ENCODE results near the gene TUT4. TPM values are rescaled to one million over a fixed set of nuclear protein-coding genes. Genes with fewer than 3 reads are reported as not detected.

TUT4 gene
- total and polyA plus RNA-seq, 2 experiments from 2014 or later = 69.9 to 116 TPM

DNA sequence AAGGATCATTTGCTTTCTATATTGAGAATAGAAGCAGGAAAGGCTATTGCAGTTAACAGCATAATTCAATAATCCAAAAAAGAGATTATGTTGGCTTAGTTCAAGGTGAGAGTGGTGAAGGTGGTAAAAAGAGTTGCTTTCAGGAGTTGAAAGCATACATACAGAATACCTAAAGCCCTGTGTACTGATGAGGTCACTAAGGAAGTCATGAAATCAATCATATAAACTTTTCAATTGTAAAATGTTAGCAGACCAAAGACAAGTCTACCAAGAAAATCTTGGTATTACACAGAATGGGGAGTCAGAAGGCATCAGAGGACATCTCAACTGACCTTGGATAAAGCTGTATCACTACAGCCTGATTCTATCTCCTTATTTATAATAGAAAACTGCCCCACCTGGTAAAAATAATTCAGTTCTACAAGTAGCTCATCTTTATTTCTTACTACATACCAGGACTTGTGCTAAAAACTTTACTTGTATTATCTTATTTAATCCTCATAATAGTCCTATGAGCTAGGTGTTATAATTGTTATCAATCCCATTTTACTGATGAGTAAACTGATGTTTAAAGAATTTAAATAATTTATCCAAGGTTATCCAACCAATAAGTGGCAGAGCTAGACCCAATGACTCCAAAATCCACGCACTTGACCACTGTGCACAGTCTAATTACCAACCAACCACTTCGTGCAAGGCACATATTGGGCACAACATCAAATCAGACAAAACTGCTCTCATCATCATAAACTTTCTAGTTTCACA, 40.9 kb downstream of the TUT4 start:
- Mint-ChIP-seq H3K27ac (no peak overlapping the region), H3K4me1 (no peaks in the 10 kb centered on the region), H3K4me3 (no peak overlapping the region), H3K27me3 (ENCODE audit: insufficient read depth, low read depth, poor library complexity) (no peaks in the 10 kb centered on the region), H3K36me3 (ENCODE audit: low read depth) (no peaks in the 10 kb centered on the region; the same call in 2 of the 3 replicates), H3K9me3 (no peaks in the 10 kb centered on the region)
- no peaks in the 10 kb centered on the region for H3K27me3 ChIP-seq (ENCODE audit: insufficient read depth)
- no peak overlapping the region for H3K4me2 ChIP-seq
- no peaks in the 10 kb centered on the region for H3F3A ChIP-seq (replicated peaks; ENCODE audit: low read depth)
- ATAC-seq (no peak), DNase-seq (ENCODE audit: low spot score) (no peak)
- H3K27ac ChIP-seq (ENCODE audit: low read depth) = no peak overlapping the region
- H3K4me1 ChIP-seq (ENCODE audit: insufficient read depth) = no peaks in the 10 kb centered on the region
- H4K20me1 ChIP-seq (replicated peaks; ENCODE audit: insufficient read depth) = no peaks in the 10 kb centered on the region; the same call in 1 of the 2 replicates
- 0 out of 2 replicates have a peak, but pooled peaks cover 8% of the 10 kb centered on the region for H3K79me2 ChIP-seq (replicated peaks; ENCODE audit: insufficient read depth)
- H3K36me3 ChIP-seq (ENCODE audit: insufficient read depth) = peaks cover 5% of the 10 kb centered on the region; the same call in 1 of the 2 replicates
- H2AFZ ChIP-seq = no peak overlapping the region
- TF ChIP-seq POLR2AphosphoS5 (IDR thresholded peaks at IDR 0.05; ENCODE audit: low read depth) = no peak
- TF ChIP-seq EZH2 (IDR thresholded peaks at IDR 0.05; ENCODE audit: low read depth, unreplicated experiment) = no peak
- TF ChIP-seq, protein P1, sequence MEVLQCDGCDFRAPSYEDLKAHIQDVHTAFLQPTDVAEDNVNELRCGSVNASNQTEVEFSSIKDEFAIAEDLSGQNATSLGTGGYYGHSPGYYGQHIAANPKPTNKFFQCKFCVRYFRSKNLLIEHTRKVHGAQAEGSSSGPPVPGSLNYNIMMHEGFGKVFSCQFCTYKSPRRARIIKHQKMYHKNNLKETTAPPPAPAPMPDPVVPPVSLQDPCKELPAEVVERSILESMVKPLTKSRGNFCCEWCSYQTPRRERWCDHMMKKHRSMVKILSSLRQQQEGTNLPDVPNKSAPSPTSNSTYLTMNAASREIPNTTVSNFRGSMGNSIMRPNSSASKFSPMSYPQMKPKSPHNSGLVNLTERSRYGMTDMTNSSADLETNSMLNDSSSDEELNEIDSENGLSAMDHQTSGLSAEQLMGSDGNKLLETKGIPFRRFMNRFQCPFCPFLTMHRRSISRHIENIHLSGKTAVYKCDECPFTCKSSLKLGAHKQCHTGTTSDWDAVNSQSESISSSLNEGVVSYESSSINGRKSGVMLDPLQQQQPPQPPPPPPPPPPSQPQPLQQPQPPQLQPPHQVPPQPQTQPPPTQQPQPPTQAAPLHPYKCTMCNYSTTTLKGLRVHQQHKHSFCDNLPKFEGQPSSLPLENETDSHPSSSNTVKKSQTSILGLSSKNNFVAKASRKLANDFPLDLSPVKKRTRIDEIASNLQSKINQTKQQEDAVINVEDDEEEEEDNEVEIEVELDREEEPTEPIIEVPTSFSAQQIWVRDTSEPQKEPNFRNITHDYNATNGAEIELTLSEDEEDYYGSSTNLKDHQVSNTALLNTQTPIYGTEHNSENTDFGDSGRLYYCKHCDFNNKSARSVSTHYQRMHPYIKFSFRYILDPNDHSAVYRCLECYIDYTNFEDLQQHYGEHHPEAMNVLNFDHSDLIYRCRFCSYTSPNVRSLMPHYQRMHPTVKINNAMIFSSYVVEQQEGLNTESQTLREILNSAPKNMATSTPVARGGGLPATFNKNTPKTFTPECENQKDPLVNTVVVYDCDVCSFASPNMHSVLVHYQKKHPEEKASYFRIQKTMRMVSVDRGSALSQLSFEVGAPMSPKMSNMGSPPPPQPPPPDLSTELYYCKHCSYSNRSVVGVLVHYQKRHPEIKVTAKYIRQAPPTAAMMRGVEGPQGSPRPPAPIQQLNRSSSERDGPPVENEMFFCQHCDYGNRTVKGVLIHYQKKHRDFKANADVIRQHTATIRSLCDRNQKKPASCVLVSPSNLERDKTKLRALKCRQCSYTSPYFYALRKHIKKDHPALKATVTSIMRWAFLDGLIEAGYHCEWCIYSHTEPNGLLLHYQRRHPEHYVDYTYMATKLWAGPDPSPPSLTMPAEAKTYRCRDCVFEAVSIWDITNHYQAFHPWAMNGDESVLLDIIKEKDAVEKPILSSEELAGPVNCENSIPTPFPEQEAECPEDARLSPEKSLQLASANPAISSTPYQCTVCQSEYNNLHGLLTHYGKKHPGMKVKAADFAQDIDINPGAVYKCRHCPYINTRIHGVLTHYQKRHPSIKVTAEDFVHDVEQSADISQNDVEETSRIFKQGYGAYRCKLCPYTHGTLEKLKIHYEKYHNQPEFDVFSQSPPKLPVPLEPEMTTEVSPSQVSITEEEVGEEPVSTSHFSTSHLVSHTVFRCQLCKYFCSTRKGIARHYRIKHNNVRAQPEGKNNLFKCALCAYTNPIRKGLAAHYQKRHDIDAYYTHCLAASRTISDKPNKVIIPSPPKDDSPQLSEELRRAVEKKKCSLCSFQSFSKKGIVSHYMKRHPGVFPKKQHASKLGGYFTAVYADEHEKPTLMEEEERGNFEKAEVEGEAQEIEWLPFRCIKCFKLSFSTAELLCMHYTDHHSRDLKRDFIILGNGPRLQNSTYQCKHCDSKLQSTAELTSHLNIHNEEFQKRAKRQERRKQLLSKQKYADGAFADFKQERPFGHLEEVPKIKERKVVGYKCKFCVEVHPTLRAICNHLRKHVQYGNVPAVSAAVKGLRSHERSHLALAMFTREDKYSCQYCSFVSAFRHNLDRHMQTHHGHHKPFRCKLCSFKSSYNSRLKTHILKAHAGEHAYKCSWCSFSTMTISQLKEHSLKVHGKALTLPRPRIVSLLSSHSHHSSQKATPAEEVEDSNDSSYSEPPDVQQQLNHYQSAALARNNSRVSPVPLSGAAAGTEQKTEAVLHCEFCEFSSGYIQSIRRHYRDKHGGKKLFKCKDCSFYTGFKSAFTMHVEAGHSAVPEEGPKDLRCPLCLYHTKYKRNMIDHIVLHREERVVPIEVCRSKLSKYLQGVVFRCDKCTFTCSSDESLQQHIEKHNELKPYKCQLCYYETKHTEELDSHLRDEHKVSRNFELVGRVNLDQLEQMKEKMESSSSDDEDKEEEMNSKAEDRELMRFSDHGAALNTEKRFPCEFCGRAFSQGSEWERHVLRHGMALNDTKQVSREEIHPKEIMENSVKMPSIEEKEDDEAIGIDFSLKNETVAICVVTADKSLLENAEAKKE (CRISPR knock-in tag; IDR thresholded peaks at IDR 0.05) = no peak
- no peak for TF ChIP-seq EZH2phosphoT487 (IDR thresholded peaks at IDR 0.05; ENCODE audit: unreplicated experiment)
- TF ChIP-seq, protein P2, sequence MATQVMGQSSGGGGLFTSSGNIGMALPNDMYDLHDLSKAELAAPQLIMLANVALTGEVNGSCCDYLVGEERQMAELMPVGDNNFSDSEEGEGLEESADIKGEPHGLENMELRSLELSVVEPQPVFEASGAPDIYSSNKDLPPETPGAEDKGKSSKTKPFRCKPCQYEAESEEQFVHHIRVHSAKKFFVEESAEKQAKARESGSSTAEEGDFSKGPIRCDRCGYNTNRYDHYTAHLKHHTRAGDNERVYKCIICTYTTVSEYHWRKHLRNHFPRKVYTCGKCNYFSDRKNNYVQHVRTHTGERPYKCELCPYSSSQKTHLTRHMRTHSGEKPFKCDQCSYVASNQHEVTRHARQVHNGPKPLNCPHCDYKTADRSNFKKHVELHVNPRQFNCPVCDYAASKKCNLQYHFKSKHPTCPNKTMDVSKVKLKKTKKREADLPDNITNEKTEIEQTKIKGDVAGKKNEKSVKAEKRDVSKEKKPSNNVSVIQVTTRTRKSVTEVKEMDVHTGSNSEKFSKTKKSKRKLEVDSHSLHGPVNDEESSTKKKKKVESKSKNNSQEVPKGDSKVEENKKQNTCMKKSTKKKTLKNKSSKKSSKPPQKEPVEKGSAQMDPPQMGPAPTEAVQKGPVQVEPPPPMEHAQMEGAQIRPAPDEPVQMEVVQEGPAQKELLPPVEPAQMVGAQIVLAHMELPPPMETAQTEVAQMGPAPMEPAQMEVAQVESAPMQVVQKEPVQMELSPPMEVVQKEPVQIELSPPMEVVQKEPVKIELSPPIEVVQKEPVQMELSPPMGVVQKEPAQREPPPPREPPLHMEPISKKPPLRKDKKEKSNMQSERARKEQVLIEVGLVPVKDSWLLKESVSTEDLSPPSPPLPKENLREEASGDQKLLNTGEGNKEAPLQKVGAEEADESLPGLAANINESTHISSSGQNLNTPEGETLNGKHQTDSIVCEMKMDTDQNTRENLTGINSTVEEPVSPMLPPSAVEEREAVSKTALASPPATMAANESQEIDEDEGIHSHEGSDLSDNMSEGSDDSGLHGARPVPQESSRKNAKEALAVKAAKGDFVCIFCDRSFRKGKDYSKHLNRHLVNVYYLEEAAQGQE (IDR thresholded peaks at IDR 0.05; ENCODE audit: unreplicated experiment) = no peak
- TF ChIP-seq, protein P3, sequence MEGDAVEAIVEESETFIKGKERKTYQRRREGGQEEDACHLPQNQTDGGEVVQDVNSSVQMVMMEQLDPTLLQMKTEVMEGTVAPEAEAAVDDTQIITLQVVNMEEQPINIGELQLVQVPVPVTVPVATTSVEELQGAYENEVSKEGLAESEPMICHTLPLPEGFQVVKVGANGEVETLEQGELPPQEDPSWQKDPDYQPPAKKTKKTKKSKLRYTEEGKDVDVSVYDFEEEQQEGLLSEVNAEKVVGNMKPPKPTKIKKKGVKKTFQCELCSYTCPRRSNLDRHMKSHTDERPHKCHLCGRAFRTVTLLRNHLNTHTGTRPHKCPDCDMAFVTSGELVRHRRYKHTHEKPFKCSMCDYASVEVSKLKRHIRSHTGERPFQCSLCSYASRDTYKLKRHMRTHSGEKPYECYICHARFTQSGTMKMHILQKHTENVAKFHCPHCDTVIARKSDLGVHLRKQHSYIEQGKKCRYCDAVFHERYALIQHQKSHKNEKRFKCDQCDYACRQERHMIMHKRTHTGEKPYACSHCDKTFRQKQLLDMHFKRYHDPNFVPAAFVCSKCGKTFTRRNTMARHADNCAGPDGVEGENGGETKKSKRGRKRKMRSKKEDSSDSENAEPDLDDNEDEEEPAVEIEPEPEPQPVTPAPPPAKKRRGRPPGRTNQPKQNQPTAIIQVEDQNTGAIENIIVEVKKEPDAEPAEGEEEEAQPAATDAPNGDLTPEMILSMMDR (conservative IDR thresholded peaks at IDR 0.05; ENCODE audit: low read depth in 2 of 2) = no peak
- TF ChIP-seq CREB1 (CRISPR knock-in tag; IDR thresholded peaks at IDR 0.05; ENCODE audit: low read depth) = no peak
- no peak for TF ChIP-seq NANOG (IDR thresholded peaks at IDR 0.05; ENCODE audit: borderline replicate concordance)
- TF ChIP-seq STAT1 (IDR thresholded peaks at IDR 0.05; ENCODE audit: unreplicated experiment) = no peak
- no peak for TF ChIP-seq JUNB (IDR thresholded peaks at IDR 0.05; ENCODE audit: unreplicated experiment)
- TF ChIP-seq ZNF331 (CRISPR knock-in tag; IDR thresholded peaks at IDR 0.05; ENCODE audit: low read depth) = no peak
- no peaks in the 10 kb centered on the region for H3K9me2 ChIP-seq (ENCODE audit: insufficient read depth)
- no peak overlapping the region for H3K4me3 ChIP-seq

Measured in GM23338 (cell line).